Adrenal gland (tissue), 5 donors: Measurements from ENCODE around the gene NOD2.

Experiments
- CTCF ChIP-seq, 6 experiments: fragments of 450-650 bp in 4 of 6; fragments of 200-600 bp in 2 of 6; sonication (generic) in 1 of 6; IDR thresholded peaks; 1 replicate in 5 of 6; 2 replicates in 1 of 6; pipeline versions ENCODE4 v1.5.1 to v1.8.0; 2016 to 2021; ENCODE audit warnings: antibody characterized with exemption in 6 of 6, mild to moderate bottlenecking in 2 of 6, moderate library complexity in 1 of 6
- POLR2A ChIP-seq, 2 donors: fragments of 450-650 bp; IDR thresholded peaks; one replicate each; pipeline ENCODE4 v1.6.1; 2017; ENCODE audit warnings: antibody characterized with exemption in 2 of 2, mild to moderate bottlenecking in 2 of 2, moderate library complexity in 1 of 2
- donor health status: DM: no; HTN: no; CAD: no.

GRCh38 chr16:50677351-50677750, 16.1 kb upstream of the NOD2 start:
- TF ChIP-seq CTCF (IDR thresholded peaks at IDR 0.05) (peak in 3 of 6 experiments; percentile 6 to 31 (median 26)), POLR2A (IDR thresholded peaks at IDR 0.05) (no peak)
